Uterus (tissue), 2 donors: ENCODE measurements around the gene ATP9B.

Source experiments
- CTCF ChIP-seq, 4 experiments: fragments of 200-600 bp in 2 of 4; fragments of 450-650 bp in 2 of 4; sonication (generic) in 2 of 4; IDR thresholded peaks; one replicate each; pipeline ENCODE4 v1.5.1; 2016 to 2019; ENCODE audit warnings: antibody characterized with exemption in 4 of 4, mild to moderate bottlenecking in 2 of 4, moderate library complexity in 1 of 4
- POLR2A ChIP-seq, 2 donors: fragments of 450-650 bp; IDR thresholded peaks; one replicate each; pipeline ENCODE4 v1.6.1; 2016; ENCODE audit warnings: antibody characterized with exemption in 2 of 2, mild to moderate bottlenecking in 1 of 2, moderate library complexity in 1 of 2

DNA sequence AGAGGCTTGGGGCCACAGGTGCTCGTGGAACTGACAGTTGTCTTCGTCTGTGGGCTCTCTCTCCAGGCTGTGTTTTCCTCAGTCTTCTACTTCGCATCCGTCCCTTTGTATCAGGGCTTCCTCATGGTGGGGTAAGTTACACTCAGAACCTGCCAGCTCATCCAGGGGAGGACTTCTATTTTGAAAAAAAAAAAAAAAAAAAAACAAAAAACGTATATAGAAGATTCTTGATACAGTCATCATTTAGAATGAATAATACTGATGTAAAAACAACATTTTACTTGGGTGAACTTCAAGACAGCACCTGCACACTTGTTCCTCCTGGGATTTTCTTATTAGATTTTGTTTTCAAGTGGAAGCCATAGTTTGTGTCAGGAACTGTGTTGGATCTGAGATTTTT is 278.9 kb downstream of the ATP9B start:
- TF ChIP-seq CTCF (IDR thresholded peaks at IDR 0.05) = no peak
- no peak for TF ChIP-seq POLR2A (IDR thresholded peaks at IDR 0.05)
